ENCODE data around the gene ATP5MC3.
A peak's percentile ranks its signal among the peaks of the same experiment; 100 is the strongest.
"Not testable (repeated sequence)": the region's sequence is repeated elsewhere in the genome, so short reads cannot be mapped to it uniquely, and the experiment has no call there.

Gene ATP5MC3

GRCh38 chr2:175181104-175181876, at the start of gene ATP5MC3:
ATP5MC3 (minus strand) TSS chr2:175181710; CDS start chr2:175181393, 317 bp downstream.
- peak; percentile 93 for DNase-seq

GRCh38 chr2:175228601-175229000, 47.1 kb upstream of the ATP5MC3 start:
- not testable (repeated sequence) for DNase-seq

GRCh38 chr2:175228179-175228578, 46.7 kb upstream of the ATP5MC3 start:
- no peak for DNase-seq

- no peak for DNase-seq
Measured at GRCh38 chr2:175227393-175227792, 45.9 kb upstream of the ATP5MC3 start.

GRCh38 chr2:175220075-175220474, 38.6 kb upstream of the ATP5MC3 start:
- no peak for DNase-seq

- DNase-seq, result no peak
Measured at GRCh38 chr2:175218551-175218950, 37.0 kb upstream of the ATP5MC3 start.

- no peak for DNase-seq
Measured at GRCh38 chr2:175207741-175208438, 26.4 kb upstream of the ATP5MC3 start.

GRCh38 chr2:175206866-175207265, 25.4 kb upstream of the ATP5MC3 start:
- no peak for DNase-seq

GRCh38 chr2:175205523-175205922, 24.0 kb upstream of the ATP5MC3 start:
- no peak for DNase-seq

- DNase-seq, result peak; percentile 42
Measured at GRCh38 chr2:175203621-175204496, 22.3 kb upstream of the ATP5MC3 start.

GRCh38 chr2:175195012-175195411, 13.5 kb upstream of the ATP5MC3 start:
- no peak for DNase-seq

- no peak for DNase-seq
Measured at GRCh38 chr2:175188761-175189160, 7.3 kb upstream of the ATP5MC3 start.

- peak; percentile 4 for DNase-seq
Measured at GRCh38 chr2:175187378-175187777, 5.9 kb upstream of the ATP5MC3 start.

- DNase-seq, result no peak
Measured at GRCh38 chr2:175183674-175184073, 2.2 kb upstream of the ATP5MC3 start.

GRCh38 chr2:175181877-175182308, 383 bp upstream of the ATP5MC3 start:
- DNase-seq, result no peak

GRCh38 chr2:175180701-175181103, 808 bp downstream of the ATP5MC3 start:
- DNase-seq, result peak; percentile 43

GRCh38 chr2:175176624-175177023, 4.9 kb downstream of the ATP5MC3 start:
- DNase-seq, result no peak

GRCh38 chr2:175175896-175176295, 5.6 kb downstream of the ATP5MC3 start:
- DNase-seq, result no peak

- no peak for DNase-seq
Measured at GRCh38 chr2:175175320-175175719, 6.2 kb downstream of the ATP5MC3 start.

GRCh38 chr2:175170659-175171304, 10.7 kb downstream of the ATP5MC3 start:
- DNase-seq, result no peak

- DNase-seq, result no peak
Measured at GRCh38 chr2:175169191-175169590, 12.3 kb downstream of the ATP5MC3 start.

GRCh38 chr2:175168564-175168945, 13.0 kb downstream of the ATP5MC3 start:
- no peak for DNase-seq
